Naive B cell (primary cell): Measurements from ENCODE around the gene PGS1. TPM values are rescaled to one million over a fixed set of nuclear protein-coding genes. Genes with fewer than 3 reads are reported as not detected.

Source experiments
- ATAC-seq, 2 donors: fragments of 150-1000 bp; cut with Tn5 transposase; 2 replicates each; pipeline ENCODE4 v1.10.0; 2021; ENCODE audit warnings: low read depth in 2 of 2, mild to moderate bottlenecking in 2 of 2, moderate library complexity in 2 of 2
- DNase-seq: peaks from one replicate; pipeline ENCODE4 v3.0.0; 2022
- H3K27ac Mint-ChIP-seq, 6 donors: one replicate each; pipeline ENCODE4 v1.8.0; 2020 to 2022; ENCODE audit warnings: mild to moderate bottlenecking in 6 of 6, mixed read lengths in 6 of 6, moderate library complexity in 5 of 6, inconsistent platforms in 2 of 6
- H3K27me3 Mint-ChIP-seq, 3 donors: one replicate each; pipeline ENCODE4 v1.8.0; 2021 to 2022; ENCODE audit warnings: mixed read lengths in 3 of 3, mild to moderate bottlenecking in 1 of 3
- H3K36me3 Mint-ChIP-seq, 2 donors: one replicate each; pipeline ENCODE4 v1.8.0; 2020 to 2022; ENCODE audit warnings: mixed read lengths in 2 of 2, inconsistent platforms in 1 of 2, mild to moderate bottlenecking in 1 of 2
- H3K4me1 Mint-ChIP-seq, 3 donors: one replicate each; pipeline ENCODE4 v1.8.0; 2020 to 2022; ENCODE audit warnings: mixed read lengths in 3 of 3, inconsistent platforms in 1 of 3, mild to moderate bottlenecking in 1 of 3, moderate library complexity in 1 of 3
- H3K4me3 Mint-ChIP-seq, 8 donors: one replicate each; pipeline ENCODE4 v1.8.0; 2020 to 2022; ENCODE audit warnings: mild to moderate bottlenecking in 8 of 8, mixed read lengths in 8 of 8, moderate library complexity in 8 of 8, inconsistent platforms in 2 of 8
- H3K9me3 Mint-ChIP-seq, 7 donors: one replicate each; pipeline ENCODE4 v1.8.0; 2020 to 2022; ENCODE audit warnings: mixed read lengths in 7 of 7, mild to moderate bottlenecking in 5 of 7, inconsistent platforms in 2 of 7, moderate library complexity in 1 of 7
- polyA plus RNA-seq, 6 donors: library from polyadenylated mRNA; unstranded; fragments of 300-500 nt; fragmentation: Illumina TruSeq; gene quantifications; one replicate each; pipeline ENCODE4 v1.2.3, GENCODE V29; 2021; ENCODE audit warnings: low read depth in 6 of 6

Gene PGS1
- polyA plus RNA-seq, 6 donors from 2014 or later: 23.9 to 50.1 (median 29.8) TPM

- ATAC-seq (no peak), DNase-seq (no peak)
- H3K27ac Mint-ChIP-seq: peak overlapping the region in 5 of 6 donors; percentile 79 to 99 (median 96)
- peak overlapping the region; percentile 49 to 88 (median 79) for H3K4me3 Mint-ChIP-seq
- H3K36me3 Mint-ChIP-seq: no peaks in the 10 kb centered on the region
- H3K27me3 Mint-ChIP-seq: no peaks in the 10 kb centered on the region
- peaks cover 0 to 2% (median 0%) of the 10 kb centered on the region in 7 donors for H3K9me3 Mint-ChIP-seq
- peaks cover 59 to 83% (median 74%) of the 10 kb centered on the region in 3 donors for H3K4me1 Mint-ChIP-seq
Observed at GRCh38 chr17:78341559-78342448, 36.6 kb upstream of the PGS1 start.

GRCh38 chr17:78342449-78343186 is 35.8 kb upstream of the PGS1 start:
- H3K36me3 Mint-ChIP-seq: no peaks in the 10 kb centered on the region
- DNase-seq (no peak), ATAC-seq (no peak)
- H3K4me1 Mint-ChIP-seq: peaks cover 62 to 82% (median 77%) of the 10 kb centered on the region in 3 donors
- H3K27me3 Mint-ChIP-seq: no peaks in the 10 kb centered on the region
- peak overlapping the region; percentile 78 to 88 (median 83) for H3K4me3 Mint-ChIP-seq
- peak overlapping the region; percentile 96 to 100 (median 99) for H3K27ac Mint-ChIP-seq
- peaks cover 0 to under 1% (median 0%) of the 10 kb centered on the region in 7 donors for H3K9me3 Mint-ChIP-seq

GRCh38 chr17:78343187-78343542 is 35.3 kb upstream of the PGS1 start:
- ATAC-seq: no peak
- no peak for DNase-seq
- Mint-ChIP-seq H3K27me3 (no peaks in the 10 kb centered on the region), H3K9me3 (no peaks in the 10 kb centered on the region), H3K27ac (peak overlapping the region; percentile 96 to 100 (median 99)), H3K4me3 (peak overlapping the region; percentile 78 to 88 (median 82)), H3K36me3 (no peaks in the 10 kb centered on the region), H3K4me1 (peaks cover 62 to 82% (median 77%) of the 10 kb centered on the region in 3 donors)

- Mint-ChIP-seq H3K36me3 (no peaks in the 10 kb centered on the region), H3K4me3 (peak overlapping the region; percentile 78 to 88 (median 82)), H3K27me3 (no peaks in the 10 kb centered on the region), H3K27ac (peak overlapping the region; percentile 96 to 100 (median 99)), H3K9me3 (no peaks in the 10 kb centered on the region), H3K4me1 (peaks cover 64 to 82% (median 77%) of the 10 kb centered on the region in 3 donors)
- peak; percentile 79 to 80 for ATAC-seq
- peak; percentile 91 for DNase-seq
Observed at GRCh38 chr17:78343543-78344201, 34.8 kb upstream of the PGS1 start.

- Mint-ChIP-seq H3K4me3 (peak overlapping the region in 5 of 8 donors; percentile 24 to 82 (median 61)), H3K36me3 (no peaks in the 10 kb centered on the region), H3K9me3 (no peaks in the 10 kb centered on the region), H3K27me3 (no peaks in the 10 kb centered on the region), H3K4me1 (peaks cover 63 to 80% (median 78%) of the 10 kb centered on the region in 3 donors), H3K27ac (peak overlapping the region; percentile 81 to 99 (median 90))
- ATAC-seq (no peak), DNase-seq (no peak)
Observed at GRCh38 chr17:78344666-78345065, 33.8 kb upstream of the PGS1 start.

- Mint-ChIP-seq H3K27me3 (no peaks in the 10 kb centered on the region), H3K27ac (peak overlapping the region in 5 of 6 donors; percentile 54 to 99 (median 96)), H3K4me3 (peak overlapping the region in 2 of 8 donors; percentile 0 to 25), H3K36me3 (no peaks in the 10 kb centered on the region), H3K9me3 (no peaks in the 10 kb centered on the region), H3K4me1 (peaks cover 65 to 80% (median 78%) of the 10 kb centered on the region in 3 donors)
- ATAC-seq (no peak), DNase-seq (no peak)
Observed at GRCh38 chr17:78345172-78345571, 33.3 kb upstream of the PGS1 start.

GRCh38 chr17:78345791-78346494 is 32.5 kb upstream of the PGS1 start:
- Mint-ChIP-seq H3K4me3 (no peak overlapping the region), H3K4me1 (peaks cover 66 to 81% (median 78%) of the 10 kb centered on the region in 3 donors), H3K9me3 (no peaks in the 10 kb centered on the region), H3K27ac (peak overlapping the region in 4 of 6 donors; percentile 79 to 99 (median 96)), H3K36me3 (no peaks in the 10 kb centered on the region), H3K27me3 (no peaks in the 10 kb centered on the region)
- DNase-seq (no peak), ATAC-seq (no peak)

- Mint-ChIP-seq H3K4me3 (peak overlapping the region in 1 of 8 donors; percentile 18), H3K27ac (peak overlapping the region in 2 of 6 donors; percentile 13 to 41), H3K4me1 (peaks cover 65 to 80% (median 77%) of the 10 kb centered on the region in 3 donors), H3K9me3 (no peaks in the 10 kb centered on the region), H3K36me3 (no peaks in the 10 kb centered on the region), H3K27me3 (no peaks in the 10 kb centered on the region)
- ATAC-seq (no peak), DNase-seq (no peak)
Observed at GRCh38 chr17:78346605-78347250, 31.7 kb upstream of the PGS1 start.

GRCh38 chr17:78347453-78347852 is 31.0 kb upstream of the PGS1 start:
- DNase-seq (no peak), ATAC-seq (no peak)
- H3K27ac Mint-ChIP-seq: peak overlapping the region in 2 of 6 donors; percentile 41 to 70
- peaks cover 63 to 86% (median 79%) of the 10 kb centered on the region in 3 donors for H3K4me1 Mint-ChIP-seq
- no peaks in the 10 kb centered on the region for H3K27me3 Mint-ChIP-seq
- H3K9me3 Mint-ChIP-seq: no peaks in the 10 kb centered on the region
- H3K4me3 Mint-ChIP-seq: peak overlapping the region in 1 of 8 donors; percentile 18
- H3K36me3 Mint-ChIP-seq: no peaks in the 10 kb centered on the region

- Mint-ChIP-seq H3K4me3 (peak overlapping the region in 7 of 8 donors; percentile 5 to 67 (median 47)), H3K27me3 (no peaks in the 10 kb centered on the region), H3K4me1 (peaks cover 56 to 81% (median 74%) of the 10 kb centered on the region in 3 donors), H3K36me3 (no peaks in the 10 kb centered on the region), H3K9me3 (no peaks in the 10 kb centered on the region), H3K27ac (peak overlapping the region in 5 of 6 donors; percentile 41 to 88 (median 73))
- no peak for ATAC-seq
- no peak for DNase-seq
Observed at GRCh38 chr17:78348055-78348770, 30.2 kb upstream of the PGS1 start.

- no peak for DNase-seq
- H3K4me3 Mint-ChIP-seq: peak overlapping the region in 3 of 8 donors; percentile 21 to 47 (median 42)
- ATAC-seq: no peak
- no peaks in the 10 kb centered on the region for H3K9me3 Mint-ChIP-seq
- H3K4me1 Mint-ChIP-seq: peaks cover 47 to 76% (median 64%) of the 10 kb centered on the region in 3 donors
- no peaks in the 10 kb centered on the region for H3K36me3 Mint-ChIP-seq
- peaks cover 0 to 5% (median 0%) of the 10 kb centered on the region in 3 donors for H3K27me3 Mint-ChIP-seq
- peak overlapping the region in 5 of 6 donors; percentile 43 to 85 (median 67) for H3K27ac Mint-ChIP-seq
Observed at GRCh38 chr17:78349891-78350642, 28.4 kb upstream of the PGS1 start.
